HUES6 (cell line): ENCODE results near the gene PINK1.
A peak's percentile ranks its signal among the peaks of the same experiment; 100 is the strongest.

Source experiments
- H3K27ac ChIP-seq: 2 replicates; pipeline ENCODE4 v1.7.0; 2013; ENCODE audit warnings: low read depth, mild to moderate bottlenecking, low read length, inconsistent platforms
- H3K27me3 ChIP-seq: 2 replicates; pipeline ENCODE4 v1.6.1; 2013; ENCODE audit warnings: low read length; ENCODE audit not compliant: control insufficient read depth, insufficient read depth
- H3K36me3 ChIP-seq: 2 replicates; pipeline ENCODE4 v1.6.1; 2013; ENCODE audit warnings: low read length; ENCODE audit not compliant: control insufficient read depth, insufficient read depth
- H3K4me1 ChIP-seq: 2 replicates; pipeline ENCODE4 v1.6.1; 2013; ENCODE audit warnings: low read length; ENCODE audit not compliant: control insufficient read depth, insufficient read depth
- H3K4me3 ChIP-seq: 2 replicates; pipeline ENCODE4 v1.5.1; 2013; ENCODE audit warnings: low read depth, low read length
- H3K9ac ChIP-seq: one replicate; pipeline ENCODE4 v1.6.1; 2013; ENCODE audit warnings: mild to moderate bottlenecking, low read length
- H3K9me3 ChIP-seq: 2 replicates; pipeline ENCODE4 v1.6.1; 2013; ENCODE audit warnings: low read depth, low read length; ENCODE audit not compliant: control insufficient read depth, insufficient read depth

Gene PINK1

DNA sequence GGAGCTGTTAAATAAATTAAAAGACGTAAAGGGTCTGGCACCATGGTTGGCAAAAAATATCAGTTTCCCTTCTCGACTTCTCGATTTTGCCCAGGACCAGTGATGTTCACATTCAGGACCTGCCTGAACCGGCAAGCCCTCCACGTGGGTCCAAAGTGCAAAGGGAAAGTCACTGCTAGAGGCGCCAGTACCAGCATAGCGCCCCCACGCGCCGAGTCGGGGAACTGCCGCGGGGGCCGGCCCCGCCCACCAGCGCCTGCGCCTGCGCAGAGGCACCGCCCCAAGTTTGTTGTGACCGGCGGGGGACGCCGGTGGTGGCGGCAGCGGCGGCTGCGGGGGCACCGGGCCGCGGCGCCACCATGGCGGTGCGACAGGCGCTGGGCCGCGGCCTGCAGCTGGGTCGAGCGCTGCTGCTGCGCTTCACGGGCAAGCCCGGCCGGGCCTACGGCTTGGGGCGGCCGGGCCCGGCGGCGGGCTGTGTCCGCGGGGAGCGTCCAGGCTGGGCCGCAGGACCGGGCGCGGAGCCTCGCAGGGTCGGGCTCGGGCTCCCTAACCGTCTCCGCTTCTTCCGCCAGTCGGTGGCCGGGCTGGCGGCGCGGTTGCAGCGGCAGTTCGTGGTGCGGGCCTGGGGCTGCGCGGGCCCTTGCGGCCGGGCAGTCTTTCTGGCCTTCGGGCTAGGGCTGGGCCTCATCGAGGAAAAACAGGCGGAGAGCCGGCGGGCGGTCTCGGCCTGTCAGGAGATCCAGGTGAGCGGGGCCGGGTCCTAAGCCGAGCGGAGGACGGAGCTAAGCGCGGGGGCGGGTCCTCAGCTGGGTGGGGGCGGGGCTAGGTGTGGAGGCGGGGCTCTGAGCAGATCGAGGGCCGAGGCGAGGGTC lies at the start of gene PINK1:
PINK1 (plus strand) TSS at position 269 of the 875 bp plus-strand sequence; CDS start at position 360, 91 bp downstream.
- H3K4me3 ChIP-seq: peak within 1 kb of the TSS; percentile 70
- H3K27ac ChIP-seq: peak within 1 kb of the TSS; percentile 27; the same call in 1 of the 2 replicates
- no peaks in the 10 kb centered on the region for H3K27me3 ChIP-seq
- H3K9me3 ChIP-seq: peaks cover 14% of the 10 kb centered on the region; the same call in 1 of the 2 replicates
- H3K36me3 ChIP-seq: peaks cover 12% of the 10 kb centered on the region
- H3K4me1 ChIP-seq: peaks cover 10% of the 10 kb centered on the region
- peak within 1 kb of the TSS; percentile 79 for H3K9ac ChIP-seq

DNA sequence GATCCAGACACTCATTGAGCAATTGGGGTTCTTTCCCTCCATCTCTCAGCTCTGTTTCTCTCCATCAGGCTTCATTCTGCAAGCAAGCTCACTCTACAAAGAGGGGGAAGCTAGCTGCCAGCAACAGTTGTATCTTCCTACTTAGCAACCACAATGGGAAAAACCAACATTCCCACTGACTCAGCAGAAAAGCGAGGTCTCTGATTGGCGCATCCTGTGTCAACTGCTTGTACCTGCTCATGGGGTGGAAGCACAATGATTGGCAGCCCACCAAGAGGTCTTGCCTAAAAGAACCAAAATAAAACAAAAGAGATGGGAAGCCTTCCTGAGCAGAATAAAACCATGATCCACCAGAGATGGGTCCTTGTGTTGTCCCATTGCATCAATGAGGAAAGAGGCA lies 48.4 kb upstream of the PINK1 start:
- Histone ChIP-seq H3K4me3 (no peak overlapping the region), H3K4me1 (peaks cover 22% of the 10 kb centered on the region), H3K9ac (no peak overlapping the region), H3K9me3 (no peaks in the 10 kb centered on the region), H3K27me3 (no peaks in the 10 kb centered on the region), H3K36me3 (no peaks in the 10 kb centered on the region), H3K27ac (no peak overlapping the region)

DNA sequence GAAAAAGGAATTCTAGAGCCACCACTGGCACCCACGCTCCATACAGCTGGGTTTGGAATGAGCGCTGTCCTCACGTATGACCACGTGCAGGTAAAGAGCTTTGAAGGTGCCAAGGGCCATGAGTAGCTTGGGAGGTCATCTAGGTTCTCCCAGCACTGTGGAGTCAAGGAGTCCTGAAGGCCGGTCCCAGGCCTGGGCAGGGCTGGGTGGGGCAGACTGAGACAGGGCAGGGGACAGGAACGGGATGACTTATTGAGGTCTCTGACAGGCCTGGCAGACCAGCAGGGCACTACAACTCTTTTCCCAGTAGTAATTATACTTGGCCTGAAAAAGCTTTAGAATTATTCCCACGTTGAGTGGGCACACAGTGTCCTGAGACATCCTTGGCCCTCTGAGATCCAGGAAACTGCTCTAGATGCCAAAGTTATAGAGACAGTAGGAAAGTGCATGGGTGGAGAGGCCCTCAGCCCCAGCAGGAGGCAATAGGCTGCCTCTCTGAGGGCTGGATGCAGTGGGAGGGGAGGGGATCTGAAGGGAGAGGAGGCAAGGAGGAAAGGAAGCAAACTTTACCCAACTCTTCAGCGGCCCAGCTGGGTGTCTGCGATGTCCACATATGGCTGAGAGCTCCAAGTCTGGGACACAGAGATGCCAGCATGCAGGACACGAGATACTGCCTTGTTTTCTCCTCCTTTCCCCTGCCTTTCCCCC lies 46.2 kb upstream of the PINK1 start:
- no peaks in the 10 kb centered on the region for H3K27me3 ChIP-seq
- H3K4me3 ChIP-seq: no peak overlapping the region
- H3K27ac ChIP-seq: no peak overlapping the region
- no peak overlapping the region for H3K9ac ChIP-seq
- H3K9me3 ChIP-seq: no peaks in the 10 kb centered on the region
- H3K36me3 ChIP-seq: no peaks in the 10 kb centered on the region
- peaks cover 31% of the 10 kb centered on the region for H3K4me1 ChIP-seq

DNA sequence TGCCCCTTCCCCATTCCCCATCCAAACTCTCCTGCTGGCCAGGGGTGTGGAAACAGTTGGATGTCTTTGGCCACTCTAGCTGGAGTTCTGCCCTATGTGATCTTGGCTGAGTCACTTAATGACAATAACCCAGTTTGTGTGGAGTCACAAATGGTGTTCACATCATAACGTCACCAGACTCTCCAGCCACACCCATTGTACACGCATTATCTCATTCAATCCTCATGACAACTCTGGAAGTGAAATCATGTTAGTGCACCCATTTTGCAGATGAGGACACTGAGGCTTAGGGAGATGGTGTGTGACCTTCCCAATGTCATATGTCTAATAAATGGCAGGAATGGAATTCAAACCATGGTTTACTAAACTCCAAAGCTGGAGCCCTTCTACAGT lies 45.6 kb upstream of the PINK1 start:
- Histone ChIP-seq H3K36me3 (no peaks in the 10 kb centered on the region), H3K9me3 (no peaks in the 10 kb centered on the region), H3K4me1 (peaks cover 31% of the 10 kb centered on the region), H3K4me3 (no peak overlapping the region), H3K9ac (no peak overlapping the region), H3K27ac (no peak overlapping the region), H3K27me3 (no peaks in the 10 kb centered on the region)

DNA sequence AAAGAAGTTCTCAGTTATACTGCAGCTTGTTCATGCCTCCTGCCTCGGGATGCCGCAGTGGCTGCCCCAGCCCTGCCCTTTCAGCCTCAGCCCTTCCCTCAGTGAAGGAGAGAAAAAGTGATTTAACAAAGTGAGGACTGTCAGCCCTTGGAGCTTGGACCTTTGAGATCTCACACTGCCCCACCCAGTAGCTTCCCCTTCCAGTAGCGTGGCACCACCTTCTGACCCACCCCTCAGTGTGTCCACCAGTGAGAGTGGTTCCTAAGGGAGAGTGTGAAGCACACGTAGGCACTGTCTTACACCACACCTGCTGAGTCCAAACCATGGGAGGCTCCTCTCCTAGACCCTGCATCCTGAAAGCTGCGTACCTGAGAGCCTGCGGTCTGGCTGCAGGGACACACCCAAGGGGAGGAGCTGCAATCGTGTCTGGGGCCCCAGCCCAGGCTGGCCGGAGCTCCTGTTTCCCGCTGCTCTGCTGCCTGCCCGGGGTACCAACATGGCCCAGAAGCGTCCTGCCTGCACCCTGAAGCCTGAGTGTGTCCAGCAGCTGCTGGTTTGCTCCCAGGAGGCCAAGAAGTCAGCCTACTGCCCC lies 44.5 kb upstream of the PINK1 start, which contains the start of gene CDA:
CDA (plus strand) TSS at position 464 of the 592 bp plus-strand sequence; CDS start at position 497, 33 bp downstream.
- Histone ChIP-seq H3K9ac (peak within 1 kb of the TSS; percentile 47), H3K27ac (no peak within 1 kb of the TSS; the same call in 1 of the 2 replicates), H3K27me3 (no peaks in the 10 kb centered on the region), H3K36me3 (no peaks in the 10 kb centered on the region), H3K4me1 (peaks cover 31% of the 10 kb centered on the region), H3K4me3 (peak within 1 kb of the TSS; percentile 51), H3K9me3 (no peaks in the 10 kb centered on the region)

DNA sequence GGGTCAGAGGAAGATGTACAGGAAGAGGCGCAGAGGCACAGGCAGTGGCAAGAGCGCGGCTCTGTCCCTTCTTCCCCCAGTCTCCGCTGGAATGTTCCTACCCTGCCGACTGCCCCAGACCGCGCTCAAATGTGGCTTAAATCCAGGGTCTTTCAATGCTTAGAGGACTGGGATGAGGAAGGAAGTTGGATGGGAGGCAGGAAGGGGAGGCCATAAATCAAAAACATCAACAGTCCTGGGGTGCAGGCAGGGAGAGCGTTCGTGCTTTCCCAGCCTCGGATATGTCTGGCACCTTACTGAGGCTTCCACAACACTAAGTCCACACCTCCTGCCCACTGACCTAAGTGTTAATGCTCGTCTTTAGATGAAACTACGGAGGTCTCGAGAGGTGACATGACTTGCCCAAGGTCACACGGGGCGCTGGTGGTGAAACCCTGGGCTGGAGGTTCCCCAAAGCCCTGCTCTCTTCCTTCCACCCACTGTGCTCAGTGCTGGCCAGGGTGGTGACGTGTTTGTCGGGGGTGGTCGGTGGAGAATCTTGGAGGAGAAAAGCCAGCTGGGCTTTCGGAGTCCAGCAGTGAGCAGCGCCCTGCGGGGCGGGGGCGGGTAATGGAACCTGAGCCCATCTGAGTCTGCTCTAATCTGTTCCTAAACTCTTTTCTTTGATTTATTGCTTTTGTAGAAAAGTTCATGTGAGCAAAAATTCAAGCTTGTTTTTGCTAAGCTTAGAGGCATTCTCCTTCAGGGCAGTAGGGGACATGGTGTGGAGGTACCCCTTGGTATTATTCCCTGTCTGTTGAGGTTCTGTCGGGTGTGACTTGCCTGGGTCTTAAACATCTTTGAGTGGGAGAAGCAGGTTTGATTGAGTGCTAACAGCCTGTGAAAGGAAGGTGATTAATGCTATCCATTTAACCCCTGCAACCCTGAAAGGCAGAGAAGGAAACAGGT lies 43.7 kb upstream of the PINK1 start:
- Histone ChIP-seq H3K9me3 (no peaks in the 10 kb centered on the region), H3K4me3 (peak overlapping the region; percentile 51), H3K36me3 (no peaks in the 10 kb centered on the region), H3K27me3 (no peaks in the 10 kb centered on the region), H3K4me1 (peaks cover 29% of the 10 kb centered on the region), H3K9ac (peak overlapping the region; percentile 47), H3K27ac (no peak overlapping the region; the same call in 1 of the 2 replicates)

DNA sequence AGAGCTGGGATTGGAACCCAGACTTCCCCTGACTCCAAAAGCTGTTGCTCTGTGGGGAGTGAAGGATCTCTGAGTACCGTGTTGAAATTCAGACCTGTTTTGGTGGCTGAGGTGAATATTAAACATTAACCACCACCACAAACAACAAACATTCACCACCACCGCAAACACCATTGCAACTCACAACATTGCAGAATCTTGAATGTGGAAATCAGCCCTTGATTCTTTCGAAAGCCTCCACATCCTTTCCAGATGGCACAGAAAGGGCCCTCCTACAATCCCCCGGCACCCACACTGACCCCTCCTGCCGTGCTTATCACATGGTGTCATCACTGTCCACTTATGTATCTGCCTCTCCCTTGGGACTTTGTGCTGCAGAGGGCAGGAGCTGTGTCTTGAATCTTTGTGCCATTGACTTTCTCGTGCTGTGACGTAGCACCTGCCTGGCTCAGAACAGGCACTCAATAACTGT lies 42.9 kb upstream of the PINK1 start:
- Histone ChIP-seq H3K36me3 (no peaks in the 10 kb centered on the region), H3K27me3 (no peaks in the 10 kb centered on the region), H3K9me3 (no peaks in the 10 kb centered on the region), H3K4me3 (peak overlapping the region; percentile 51; the same call in 1 of the 2 replicates), H3K4me1 (peaks cover 31% of the 10 kb centered on the region), H3K27ac (no peak overlapping the region), H3K9ac (no peak overlapping the region)

DNA sequence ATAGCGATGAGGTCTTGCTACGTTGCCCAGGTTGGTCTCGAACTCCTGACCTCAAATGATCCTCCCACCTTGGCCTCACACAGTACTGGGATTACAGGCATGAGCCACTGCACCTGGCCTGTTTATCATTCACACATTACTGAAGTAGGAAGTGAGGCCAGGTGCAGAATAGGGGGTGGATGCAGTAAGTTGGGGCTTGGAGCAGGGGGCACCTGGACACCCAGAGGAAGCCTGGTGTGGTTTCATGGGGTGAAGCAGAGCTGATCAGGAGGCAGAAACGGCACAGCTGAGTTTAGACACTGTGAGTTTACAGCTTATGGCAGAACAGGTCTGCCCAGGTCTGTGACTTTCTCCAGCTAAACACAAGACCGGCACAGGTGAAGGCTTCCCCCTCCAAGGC lies 39.5 kb upstream of the PINK1 start:
- Histone ChIP-seq H3K36me3 (no peaks in the 10 kb centered on the region), H3K27ac (no peak overlapping the region), H3K9ac (no peak overlapping the region)

DNA sequence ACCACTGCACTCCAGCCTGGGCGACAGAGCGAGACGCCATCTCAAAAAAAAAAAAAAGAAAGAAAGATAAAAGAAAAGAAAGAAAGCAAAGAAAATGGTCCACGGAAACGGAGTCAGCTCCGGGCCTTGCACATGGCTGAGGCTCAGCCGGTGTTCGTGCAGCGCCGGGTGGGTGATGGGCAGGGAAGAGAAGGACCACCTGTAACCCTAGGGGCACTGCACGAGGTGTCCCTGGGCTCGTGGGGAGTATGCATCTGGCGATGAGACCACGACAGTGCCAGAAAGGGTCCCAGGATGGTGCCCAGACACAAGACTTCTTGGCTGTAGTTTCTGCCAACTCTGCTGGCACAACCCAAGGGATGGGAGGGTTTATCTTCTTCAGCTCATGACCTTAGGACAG lies 38.5 kb upstream of the PINK1 start:
- Histone ChIP-seq H3K27me3 (no peaks in the 10 kb centered on the region), H3K4me1 (peaks cover 16% of the 10 kb centered on the region), H3K9ac (no peak overlapping the region), H3K27ac (no peak overlapping the region), H3K4me3 (no peak overlapping the region), H3K9me3 (no peaks in the 10 kb centered on the region), H3K36me3 (no peaks in the 10 kb centered on the region)

More for the DNA sequence above, 39.5 kb upstream of the PINK1 start:
- Histone ChIP-seq H3K9me3 (no peaks in the 10 kb centered on the region), H3K27me3 (no peaks in the 10 kb centered on the region), H3K4me3 (no peak overlapping the region), H3K4me1 (peaks cover 24% of the 10 kb centered on the region)

DNA sequence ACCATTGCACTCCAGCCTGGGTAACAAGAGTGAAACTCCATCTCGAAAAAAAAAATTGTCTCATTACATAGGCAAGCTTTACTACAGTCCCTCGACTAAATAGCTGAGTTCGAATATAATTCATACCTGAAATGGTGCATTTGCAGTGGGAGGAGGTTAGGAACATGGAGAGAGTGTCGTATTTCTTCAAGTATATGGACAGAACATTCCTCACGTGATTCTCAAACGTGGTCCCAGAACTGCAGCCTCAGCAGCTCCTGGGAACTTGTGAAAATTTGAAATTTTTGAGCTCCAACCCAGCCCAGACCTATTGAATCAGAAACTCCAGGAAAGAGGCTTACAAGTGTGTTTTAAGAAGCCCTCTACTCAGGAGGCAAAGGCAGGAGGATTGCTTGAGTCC lies 37.2 kb upstream of the PINK1 start:
- Histone ChIP-seq H3K4me1 (peaks cover 6% of the 10 kb centered on the region; the same call in 1 of the 2 replicates), H3K27ac (no peak overlapping the region), H3K36me3 (no peaks in the 10 kb centered on the region), H3K27me3 (no peaks in the 10 kb centered on the region), H3K9ac (no peak overlapping the region), H3K4me3 (no peak overlapping the region), H3K9me3 (no peaks in the 10 kb centered on the region)
